Measurements from ENCODE around the gene BAK1. TPM values are rescaled to one million over a fixed set of nuclear protein-coding genes. Genes with fewer than 3 reads are reported as not detected.

The BAK1 gene
- total RNA-seq, 4 donors from 2014 or later = 19.7 to 26.6 (median 22.2) TPM

DNA sequence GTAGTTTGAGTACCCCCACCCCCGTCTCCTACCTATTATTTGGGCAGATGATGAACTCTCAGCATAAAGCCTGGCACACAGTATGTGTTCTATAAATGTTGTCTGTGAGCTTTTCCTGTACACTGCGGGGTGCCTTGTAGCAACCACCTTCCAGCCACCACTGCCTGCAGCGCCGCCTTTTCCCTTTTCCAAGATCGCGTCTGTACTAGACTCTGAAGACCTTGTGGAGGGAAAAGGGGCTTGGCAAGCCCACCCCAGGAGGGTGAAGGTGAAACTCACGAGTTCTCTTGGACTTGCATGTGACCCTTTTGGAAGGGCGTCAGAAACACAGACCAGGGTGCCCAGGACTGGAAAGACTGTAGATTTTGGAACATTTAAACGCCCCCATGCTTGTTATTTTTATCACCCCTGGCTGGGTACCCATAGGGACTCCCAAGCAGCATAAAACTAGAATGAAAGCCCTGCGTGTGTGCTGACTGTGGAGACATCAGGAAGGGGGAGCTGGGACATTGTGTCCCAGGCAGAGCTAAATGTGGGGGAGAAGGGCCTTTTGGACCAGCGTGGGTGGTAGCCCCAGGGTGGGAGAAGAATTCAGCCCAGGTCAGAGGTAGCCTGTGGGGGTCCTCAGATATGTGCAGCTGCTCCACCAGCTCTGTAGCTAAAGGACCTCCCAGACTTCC is 8.3 kb downstream of the BAK1 start:
- TF ChIP-seq, protein P1, sequence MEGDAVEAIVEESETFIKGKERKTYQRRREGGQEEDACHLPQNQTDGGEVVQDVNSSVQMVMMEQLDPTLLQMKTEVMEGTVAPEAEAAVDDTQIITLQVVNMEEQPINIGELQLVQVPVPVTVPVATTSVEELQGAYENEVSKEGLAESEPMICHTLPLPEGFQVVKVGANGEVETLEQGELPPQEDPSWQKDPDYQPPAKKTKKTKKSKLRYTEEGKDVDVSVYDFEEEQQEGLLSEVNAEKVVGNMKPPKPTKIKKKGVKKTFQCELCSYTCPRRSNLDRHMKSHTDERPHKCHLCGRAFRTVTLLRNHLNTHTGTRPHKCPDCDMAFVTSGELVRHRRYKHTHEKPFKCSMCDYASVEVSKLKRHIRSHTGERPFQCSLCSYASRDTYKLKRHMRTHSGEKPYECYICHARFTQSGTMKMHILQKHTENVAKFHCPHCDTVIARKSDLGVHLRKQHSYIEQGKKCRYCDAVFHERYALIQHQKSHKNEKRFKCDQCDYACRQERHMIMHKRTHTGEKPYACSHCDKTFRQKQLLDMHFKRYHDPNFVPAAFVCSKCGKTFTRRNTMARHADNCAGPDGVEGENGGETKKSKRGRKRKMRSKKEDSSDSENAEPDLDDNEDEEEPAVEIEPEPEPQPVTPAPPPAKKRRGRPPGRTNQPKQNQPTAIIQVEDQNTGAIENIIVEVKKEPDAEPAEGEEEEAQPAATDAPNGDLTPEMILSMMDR (IDR thresholded peaks at IDR 0.05) = no peak
- no peak for TF ChIP-seq POLR2A (IDR thresholded peaks at IDR 0.05)
- peak overlapping the region; percentile 57 for H3K4me3 ChIP-seq (ENCODE audit: low read depth, poor library complexity, severe bottlenecking)
- WGBS, 2 donors = 49 to 53% methylated on average over 11 of the region's 11 CpGs
- intact Hi-C loops (cut with DNase I; ENCODE audit: low total_unique reads) = no loop called here
- DNase-seq (ENCODE audit: low spot score in 2 of 2) = no peak

DNA sequence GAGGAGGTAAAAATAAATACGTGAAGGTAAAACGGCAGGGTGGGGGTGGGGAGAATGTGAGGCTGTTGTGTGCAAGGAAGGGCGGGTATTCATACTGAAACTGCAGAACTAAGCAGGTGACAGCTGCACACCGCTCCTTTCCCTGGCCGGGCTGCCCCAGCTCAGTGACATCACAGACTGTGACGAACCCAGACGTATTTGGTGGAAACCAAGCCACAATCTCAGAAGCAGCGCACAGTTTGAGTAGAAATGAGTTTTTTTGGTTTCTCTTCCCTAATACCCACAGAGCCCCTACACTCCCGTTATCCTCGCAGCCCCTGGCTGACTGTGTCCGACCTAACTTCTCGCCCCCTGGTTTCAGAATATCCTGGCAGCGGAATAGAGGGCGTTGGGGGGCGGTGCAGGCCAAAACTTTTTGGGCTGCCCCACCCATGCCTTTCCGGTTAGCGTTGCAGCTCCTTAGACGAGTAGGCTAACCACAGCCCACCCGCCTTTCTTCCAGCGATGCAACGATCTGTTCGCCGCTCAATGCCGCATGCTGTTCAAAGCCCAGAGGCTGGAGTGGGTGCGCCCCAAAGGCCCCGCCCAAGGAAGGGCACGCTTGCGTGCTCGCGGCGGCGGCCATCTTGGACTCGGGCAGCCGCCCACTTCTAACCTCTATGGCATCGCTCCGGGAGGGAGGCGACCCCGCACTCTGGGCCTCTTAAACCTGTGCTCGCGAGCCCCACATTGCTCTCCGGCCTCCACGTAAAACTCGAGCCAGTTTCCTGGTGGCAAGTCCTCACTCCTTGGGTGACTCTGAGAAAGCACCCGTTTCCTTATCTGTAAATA is 9.1 kb downstream of the BAK1 start:
- TF ChIP-seq, protein P1 (IDR thresholded peaks at IDR 0.05) = no peak
- TF ChIP-seq POLR2A (IDR thresholded peaks at IDR 0.05) = no peak
- intact Hi-C loops (cut with DNase I; ENCODE audit: low total_unique reads) = no loop called here
- DNase-seq (ENCODE audit: low spot score in 2 of 2) = peak; percentile 76 to 95
- 1 to 2% methylated on average over 32 to 40 of the region's 44 CpGs for WGBS, 2 donors
- H3K4me3 ChIP-seq (ENCODE audit: low read depth, poor library complexity, severe bottlenecking) = peak overlapping the region; percentile 57

DNA sequence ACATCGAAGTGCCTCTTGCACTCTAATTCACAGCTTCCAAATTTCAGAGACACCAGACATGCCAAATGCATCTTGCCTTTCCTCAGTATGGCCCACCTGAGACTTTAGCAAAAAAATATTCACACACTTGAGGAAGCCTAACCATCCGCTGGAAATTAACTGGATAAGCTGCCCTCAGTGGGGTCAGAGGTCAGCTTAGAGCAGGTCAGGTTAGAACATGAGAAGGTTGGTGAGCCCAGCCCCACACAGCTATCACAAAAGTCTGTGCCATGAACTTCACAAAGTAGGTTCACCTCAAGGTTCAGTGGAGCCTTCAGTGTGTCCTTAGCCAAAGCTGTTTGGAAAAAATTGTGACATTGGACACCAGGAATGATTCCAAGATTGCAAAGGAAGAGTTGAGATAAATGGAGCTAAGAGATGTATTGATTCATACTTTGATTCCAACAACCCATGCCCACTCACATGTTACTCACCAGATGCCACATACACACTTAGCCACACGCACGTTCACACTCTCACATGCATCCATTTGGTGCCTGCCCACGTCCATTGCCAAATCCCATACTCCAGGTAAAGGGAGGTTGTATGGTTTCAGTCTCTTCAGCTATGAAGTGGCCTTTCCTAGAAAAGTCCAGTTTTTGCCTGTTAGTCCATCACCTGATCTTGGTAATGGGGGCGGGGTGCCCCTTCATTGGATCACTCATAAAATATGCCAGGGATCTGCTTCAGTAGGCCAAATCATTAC is 11.1 kb downstream of the BAK1 start:
- intact Hi-C loops (cut with DNase I; ENCODE audit: low total_unique reads) = loop anchor here (10.0 kb wide), 1 partner anchor 134 kb away; no protein-coding TSS in a partner anchor
- H3K4me3 ChIP-seq (ENCODE audit: low read depth, poor library complexity, severe bottlenecking) = no peak overlapping the region
- WGBS, 2 donors = 92 to 93% methylated on average over 6 of the region's 6 CpGs

DNA sequence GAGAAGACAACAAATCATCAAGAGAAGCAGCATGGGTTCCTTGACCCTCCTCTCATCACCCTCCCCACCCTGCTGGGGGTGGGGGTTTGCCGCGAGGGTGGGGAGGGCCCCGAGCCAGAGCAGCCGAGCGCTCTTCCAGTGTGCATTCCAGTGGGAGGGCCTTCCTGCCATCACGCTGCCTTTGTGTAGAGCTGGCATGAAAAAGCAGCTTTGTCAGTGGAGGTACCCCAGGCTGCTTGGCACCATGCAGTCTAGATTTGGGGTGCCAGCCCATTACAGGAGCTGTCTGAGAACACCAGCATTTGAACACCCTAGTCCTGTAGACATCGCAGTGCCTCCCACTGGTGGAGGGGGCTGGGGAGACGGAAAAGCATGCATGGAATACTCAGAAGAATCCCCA is 12.2 kb downstream of the BAK1 start:
- DNase-seq (ENCODE audit: low spot score in 2 of 2) = no peak
- H3K4me3 ChIP-seq (ENCODE audit: low read depth, poor library complexity, severe bottlenecking) = no peak overlapping the region
- WGBS, 2 donors = 34 to 52% methylated on average over 7 to 8 of the region's 8 CpGs
- intact Hi-C loops (cut with DNase I; ENCODE audit: low total_unique reads) = loop anchor here (10.0 kb wide), 1 partner anchor 133 kb away; no protein-coding TSS in a partner anchor
- no peak for TF ChIP-seq POLR2A (IDR thresholded peaks at IDR 0.05)
- TF ChIP-seq, protein P1 (IDR thresholded peaks at IDR 0.05) = no peak

More for the DNA sequence above, 11.1 kb downstream of the BAK1 start:
- no peak for DNase-seq (ENCODE audit: low spot score in 2 of 2)
- TF ChIP-seq, protein P1 (IDR thresholded peaks at IDR 0.05) = no peak
- no peak for TF ChIP-seq POLR2A (IDR thresholded peaks at IDR 0.05)

DNA sequence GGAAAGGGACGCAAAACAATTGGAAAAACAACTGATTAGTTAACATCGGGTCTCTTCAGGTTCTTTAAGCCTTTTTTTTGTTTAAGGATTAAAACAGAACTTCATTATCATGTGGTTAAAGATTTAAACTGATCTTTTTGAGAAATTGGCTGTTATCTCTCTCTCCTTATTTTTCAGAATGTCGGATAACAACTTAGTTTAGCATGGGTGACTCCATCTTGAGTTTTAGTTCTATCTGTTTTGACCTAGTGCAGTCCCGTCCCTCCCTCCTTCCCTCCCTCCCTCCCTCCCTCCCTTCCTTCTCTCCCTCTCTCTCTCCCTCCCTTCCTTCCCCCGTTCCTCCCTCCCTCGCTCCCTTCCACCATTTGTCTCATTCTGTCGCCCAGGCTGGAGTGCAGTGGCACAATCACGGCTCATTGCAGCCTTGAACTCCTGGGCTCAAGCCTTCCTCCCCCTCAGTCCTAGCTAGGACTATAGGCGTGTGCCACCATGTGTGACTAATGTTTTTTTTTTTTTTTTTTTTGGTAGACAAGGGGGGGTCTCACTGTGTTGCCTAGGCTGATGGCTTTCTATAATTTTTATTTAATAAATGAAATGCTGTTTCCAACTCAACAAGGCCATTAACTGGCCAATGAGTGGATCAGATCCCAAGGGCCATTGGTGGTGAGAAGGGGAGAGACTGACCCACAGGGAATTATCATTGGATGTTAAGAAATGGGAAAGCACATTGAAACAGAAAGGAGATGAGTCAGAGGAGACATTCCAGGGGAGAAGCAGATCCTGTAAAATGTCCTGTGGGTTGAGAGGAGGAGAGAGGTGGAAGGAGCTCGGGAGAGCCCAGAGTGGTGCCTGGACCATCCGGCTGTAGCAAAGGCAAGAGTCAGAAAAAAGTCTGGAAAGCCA is 13.6 kb downstream of the BAK1 start:
- 84% methylated on average over 11 of the region's 11 CpGs for WGBS, 2 donors
- no peak overlapping the region for H3K4me3 ChIP-seq (ENCODE audit: low read depth, poor library complexity, severe bottlenecking)
- TF ChIP-seq, protein P1 (IDR thresholded peaks at IDR 0.05) = no peak
- TF ChIP-seq POLR2A (IDR thresholded peaks at IDR 0.05) = no peak
- intact Hi-C loops (cut with DNase I; ENCODE audit: low total_unique reads) = loop anchor here (10.0 kb wide), 1 partner anchor 132 kb away; no protein-coding TSS in a partner anchor
- no peak for DNase-seq (ENCODE audit: low spot score in 2 of 2)

All from lower leg skin (tissue), 4 donors.